Nephron (organoid): ENCODE results near the gene ZNF516.
A peak's percentile ranks its signal among the peaks of the same experiment; 100 is the strongest.

ENCODE experiments used
- H3K27ac Mint-ChIP-seq, 3 experiments: 2 replicates each; pipeline ENCODE4 v1.8.0; 2020; ENCODE audit warnings: mixed read lengths in 3 of 3, mild to moderate bottlenecking in 2 of 3, moderate library complexity in 1 of 3
- H3K27me3 Mint-ChIP-seq: 2 replicates; pipeline ENCODE4 v1.8.0; 2021; ENCODE audit warnings: low read depth, mild to moderate bottlenecking, moderate library complexity, mixed read lengths
- H3K36me3 Mint-ChIP-seq: 2 replicates; pipeline ENCODE4 v1.8.0; 2020; ENCODE audit warnings: low read depth, mixed read lengths
- H3K4me1 Mint-ChIP-seq: 2 replicates; pipeline ENCODE4 v1.8.0; 2020; ENCODE audit warnings: mixed read lengths
- H3K4me3 Mint-ChIP-seq, 3 experiments: 2 replicates each; pipeline ENCODE4 v1.8.0; 2020; ENCODE audit warnings: mild to moderate bottlenecking in 3 of 3, mixed read lengths in 3 of 3, moderate library complexity in 2 of 3
- H3K9me3 Mint-ChIP-seq: 2 replicates; pipeline ENCODE4 v1.8.0; 2020; ENCODE audit warnings: mixed read lengths
- CTCF ChIP-seq, 3 experiments: fragments of 200-600 bp; sonication (generic); IDR thresholded peaks; one replicate each; pipeline ENCODE4 v1.5.0; 2021; ENCODE audit warnings: antibody characterized with exemption in 3 of 3; ENCODE audit not compliant: unreplicated experiment in 3 of 3

The ZNF516 gene

GRCh38 chr18:76367168-76368125, 127.6 kb downstream of the ZNF516 start:
- Mint-ChIP-seq H3K27me3 (no peaks in the 10 kb centered on the region), H3K36me3 (peaks cover 77% of the 10 kb centered on the region), H3K9me3 (no peaks in the 10 kb centered on the region), H3K4me1 (peaks cover 13% of the 10 kb centered on the region), H3K27ac (peak overlapping the region in 1 of 3 experiments; percentile 58), H3K4me3 (no peak overlapping the region)
- TF ChIP-seq CTCF (IDR thresholded peaks at IDR 0.05; ENCODE audit: unreplicated experiment in 3 of 3), result no peak

GRCh38 chr18:76365561-76365960, 129.5 kb downstream of the ZNF516 start:
- peaks cover 86% of the 10 kb centered on the region for H3K36me3 Mint-ChIP-seq

GRCh38 chr18:76364282-76365259, 130.5 kb downstream of the ZNF516 start:
- Mint-ChIP-seq H3K27me3 (no peaks in the 10 kb centered on the region), H3K36me3 (peaks cover 84% of the 10 kb centered on the region), H3K4me3 (no peak overlapping the region), H3K27ac (no peak overlapping the region), H3K9me3 (no peaks in the 10 kb centered on the region), H3K4me1 (peaks cover 13% of the 10 kb centered on the region)
- no peak for TF ChIP-seq CTCF (IDR thresholded peaks at IDR 0.05; ENCODE audit: unreplicated experiment in 3 of 3)

More at GRCh38 chr18:76365561-76365960, 129.5 kb downstream of the ZNF516 start:
- no peaks in the 10 kb centered on the region for H3K27me3 Mint-ChIP-seq
- TF ChIP-seq CTCF (IDR thresholded peaks at IDR 0.05; ENCODE audit: unreplicated experiment in 3 of 3), result no peak
- H3K27ac Mint-ChIP-seq, result no peak overlapping the region
- H3K4me1 Mint-ChIP-seq, result peaks cover 13% of the 10 kb centered on the region
- H3K9me3 Mint-ChIP-seq, result no peaks in the 10 kb centered on the region
- H3K4me3 Mint-ChIP-seq, result no peak overlapping the region

- no peak for TF ChIP-seq CTCF (IDR thresholded peaks at IDR 0.05; ENCODE audit: unreplicated experiment in 3 of 3)
- Mint-ChIP-seq H3K4me3 (no peak overlapping the region), H3K27ac (no peak overlapping the region), H3K4me1 (peaks cover 13% of the 10 kb centered on the region), H3K9me3 (no peaks in the 10 kb centered on the region), H3K36me3 (peaks cover 84% of the 10 kb centered on the region), H3K27me3 (no peaks in the 10 kb centered on the region)
Observed at GRCh38 chr18:76363436-76364120, 131.5 kb downstream of the ZNF516 start.

GRCh38 chr18:76362676-76363075, 132.4 kb downstream of the ZNF516 start:
- TF ChIP-seq CTCF (IDR thresholded peaks at IDR 0.05; ENCODE audit: unreplicated experiment in 3 of 3), result no peak
- peaks cover 86% of the 10 kb centered on the region for H3K36me3 Mint-ChIP-seq
- H3K4me1 Mint-ChIP-seq, result peaks cover 9% of the 10 kb centered on the region
- H3K27me3 Mint-ChIP-seq, result no peaks in the 10 kb centered on the region
- H3K9me3 Mint-ChIP-seq, result no peaks in the 10 kb centered on the region
- no peak overlapping the region for H3K4me3 Mint-ChIP-seq
- H3K27ac Mint-ChIP-seq, result peak overlapping the region in 1 of 3 experiments; percentile 45
